HG02840 (cell line): Measurements from ENCODE around the gene TLL1.

Source experiments
- ATAC-seq: cut with Tn5 transposase; IDR thresholded peaks from one replicate; pipeline ENCODE4 v1.9.1; 2021; ENCODE audit warnings: mild to moderate bottlenecking, moderate library complexity, moderate number of reproducible peaks; ENCODE audit not compliant: unreplicated experiment, low FRiP score

Gene TLL1

DNA sequence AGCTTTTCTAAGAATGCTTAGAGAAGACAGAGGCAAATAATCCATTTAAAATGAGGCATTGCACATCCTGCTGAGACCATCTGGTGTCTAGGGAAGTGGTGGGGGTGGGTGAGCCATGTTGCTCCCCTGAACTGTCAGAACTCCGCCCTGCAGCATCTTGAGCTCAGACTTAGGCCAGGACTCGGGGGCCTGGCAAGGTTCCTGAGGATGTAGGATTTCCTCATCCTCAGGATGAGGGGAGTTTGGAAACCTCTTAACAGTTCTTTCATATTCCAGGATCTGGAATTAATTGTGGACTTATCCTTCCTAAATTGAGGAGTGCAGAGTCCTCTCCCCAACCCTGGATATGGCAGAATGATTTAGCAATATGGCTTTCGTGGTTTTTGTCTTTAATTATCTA lies 6.6 kb downstream of the TLL1 start:
- ATAC-seq = no peak

DNA sequence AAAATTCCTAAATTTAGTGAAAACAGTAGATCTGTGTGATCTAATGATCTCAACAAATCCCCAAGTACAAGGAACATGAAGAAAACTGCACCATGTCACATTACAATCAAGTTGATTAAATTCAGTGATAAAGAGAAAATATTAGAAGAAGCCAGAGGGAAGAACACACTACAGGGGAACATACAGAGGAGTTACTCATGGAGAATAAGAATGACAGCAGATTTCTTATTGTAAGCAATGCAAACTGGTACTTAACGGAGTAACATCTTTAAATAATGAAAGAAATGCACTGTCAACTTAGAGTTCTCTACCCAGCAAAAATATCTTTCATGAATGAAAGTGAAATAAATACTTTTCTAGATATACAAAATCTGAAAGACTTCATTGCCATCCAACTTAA lies 21.1 kb downstream of the TLL1 start:
- ATAC-seq = no peak

DNA sequence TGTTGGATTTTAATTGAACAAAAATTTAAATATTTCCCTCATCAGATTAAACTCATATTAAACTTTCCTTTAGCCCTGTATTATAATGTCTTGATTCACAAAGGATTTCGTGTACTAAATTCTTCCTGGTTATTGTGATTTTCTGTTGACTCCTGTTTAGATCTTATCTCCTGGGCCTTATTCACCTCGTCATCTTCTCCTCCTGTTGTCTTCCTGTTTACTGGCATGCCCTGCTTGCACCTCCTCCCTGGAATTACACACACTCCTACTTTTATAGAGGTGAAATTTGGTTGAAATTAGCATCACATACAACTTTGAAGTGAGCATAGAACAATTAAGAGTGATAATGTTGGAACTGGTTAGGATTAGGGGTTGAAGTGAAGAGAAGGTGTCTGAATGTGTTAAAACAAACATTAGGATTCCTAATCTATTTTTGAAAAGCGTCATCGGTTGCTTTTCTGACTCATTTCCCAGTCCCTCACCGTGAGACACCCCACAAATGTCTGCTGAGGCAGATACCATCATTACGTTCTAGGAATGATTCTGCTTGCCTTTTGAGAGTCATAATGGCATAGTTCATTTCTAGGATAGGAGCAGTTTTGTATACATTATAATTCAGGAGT lies 32.5 kb downstream of the TLL1 start:
- no peak for ATAC-seq

DNA sequence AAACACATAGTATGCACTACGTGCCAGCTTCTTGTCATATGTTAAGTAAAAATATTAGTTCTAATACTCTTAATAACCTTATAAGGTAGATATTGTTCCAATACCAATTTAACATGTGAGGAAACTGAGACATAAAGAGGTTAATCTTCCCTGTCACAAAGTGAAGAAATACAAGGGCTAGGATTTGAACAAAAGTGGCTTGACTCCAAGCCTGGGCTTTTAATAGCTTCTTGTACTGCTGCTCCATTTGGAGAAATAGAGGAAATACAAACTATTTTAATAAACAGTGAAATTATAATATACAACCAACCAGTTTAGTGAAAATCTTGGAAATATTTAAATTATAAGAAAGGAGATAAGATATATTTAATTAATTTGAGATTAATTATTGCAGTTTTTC lies 33.2 kb downstream of the TLL1 start:
- ATAC-seq = no peak

DNA sequence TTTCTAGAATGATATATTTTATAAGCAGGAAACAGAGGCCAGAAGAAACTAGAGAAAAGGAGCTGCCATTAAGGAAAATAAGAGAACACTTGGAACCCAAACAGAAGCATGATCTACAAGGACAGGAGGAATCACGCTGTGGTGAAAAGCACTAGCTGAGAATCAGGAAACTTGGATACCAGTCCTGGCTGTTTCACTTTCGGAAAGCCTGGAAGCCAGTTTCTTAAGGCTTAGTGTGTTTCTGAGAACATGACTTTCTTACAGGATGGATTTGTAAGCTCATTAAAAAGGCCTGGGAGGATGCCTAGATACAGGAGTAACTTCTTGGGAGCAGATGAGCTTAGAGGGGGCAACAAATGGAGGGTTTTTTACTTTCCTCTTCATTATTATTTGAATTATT lies 36.9 kb downstream of the TLL1 start:
- ATAC-seq = no peak

DNA sequence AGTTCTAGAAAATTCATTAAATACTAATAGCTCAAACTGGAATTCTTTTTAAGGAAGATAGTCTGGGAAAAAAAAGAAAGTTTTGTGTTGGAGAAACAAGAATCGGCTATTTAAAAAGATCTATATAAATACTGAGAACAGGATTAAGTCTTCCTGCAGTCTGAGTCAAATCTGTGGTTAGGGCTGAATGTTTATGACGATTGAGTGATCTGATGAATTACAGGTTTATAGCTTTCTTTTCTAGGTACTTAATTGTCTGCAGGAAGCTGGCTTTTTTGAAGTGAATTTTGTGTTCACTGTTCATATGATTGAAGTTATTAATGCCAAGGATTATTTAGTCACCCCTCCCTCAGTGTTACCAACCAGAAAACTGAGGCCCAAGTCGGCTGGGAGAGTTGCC lies 42.2 kb downstream of the TLL1 start:
- ATAC-seq = no peak

DNA sequence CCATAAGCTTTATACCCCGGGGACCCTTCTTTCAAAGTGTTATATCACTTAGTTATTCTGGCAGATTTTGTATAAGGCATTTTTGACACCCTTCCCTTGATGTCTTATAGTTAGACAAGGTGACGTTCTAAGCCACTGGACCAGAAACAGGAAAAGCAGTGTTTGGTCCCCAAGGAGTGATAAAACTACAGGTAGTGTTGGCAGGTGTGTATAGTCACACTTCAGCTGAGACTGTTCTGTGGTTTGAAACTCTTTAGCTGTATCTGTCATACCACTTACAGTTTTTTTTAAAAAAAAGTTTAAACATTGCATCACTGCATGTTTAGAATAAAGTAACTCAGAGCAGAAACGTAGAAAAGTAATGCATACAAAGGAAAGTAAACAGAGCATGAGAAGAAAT lies 48.5 kb downstream of the TLL1 start:
- ATAC-seq = no peak

DNA sequence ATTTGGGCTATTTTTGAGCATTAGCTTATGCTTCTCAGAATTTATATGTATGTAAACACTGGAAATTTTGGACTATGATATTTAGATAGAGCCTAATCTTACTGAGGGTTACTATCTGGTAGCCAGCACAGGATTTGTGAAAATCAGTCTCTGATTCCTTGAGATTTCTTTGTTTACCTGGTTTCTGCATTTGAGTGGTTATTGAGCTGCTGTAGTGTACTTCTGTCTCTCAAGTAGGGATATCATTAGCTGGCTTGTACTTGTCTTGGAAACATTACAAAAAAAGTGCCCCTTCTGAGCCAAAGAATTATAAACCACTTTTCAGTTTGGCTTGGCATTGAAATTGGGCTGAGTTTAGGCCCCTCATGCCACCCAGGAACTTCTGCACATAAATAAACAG lies 49.7 kb downstream of the TLL1 start:
- ATAC-seq = no peak

DNA sequence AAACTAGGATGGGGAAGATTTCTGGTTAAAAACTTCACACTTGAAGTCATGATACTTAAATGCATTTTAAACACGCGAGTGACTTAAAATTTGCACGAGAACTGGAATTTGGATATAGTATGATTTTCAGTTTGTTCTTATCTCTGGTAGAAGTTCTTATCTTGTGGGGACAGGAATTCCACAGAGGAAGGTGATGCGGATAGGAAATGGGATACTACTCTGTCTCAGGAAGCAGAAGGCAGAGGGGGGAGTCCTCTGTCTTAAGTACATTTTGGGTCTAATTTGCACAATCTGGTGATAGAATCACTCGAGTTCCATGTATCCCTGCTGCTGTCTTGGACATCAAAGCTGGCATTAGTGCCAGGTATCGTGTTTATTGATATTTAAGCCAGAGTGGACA lies 53.3 kb downstream of the TLL1 start:
- ATAC-seq = no peak

DNA sequence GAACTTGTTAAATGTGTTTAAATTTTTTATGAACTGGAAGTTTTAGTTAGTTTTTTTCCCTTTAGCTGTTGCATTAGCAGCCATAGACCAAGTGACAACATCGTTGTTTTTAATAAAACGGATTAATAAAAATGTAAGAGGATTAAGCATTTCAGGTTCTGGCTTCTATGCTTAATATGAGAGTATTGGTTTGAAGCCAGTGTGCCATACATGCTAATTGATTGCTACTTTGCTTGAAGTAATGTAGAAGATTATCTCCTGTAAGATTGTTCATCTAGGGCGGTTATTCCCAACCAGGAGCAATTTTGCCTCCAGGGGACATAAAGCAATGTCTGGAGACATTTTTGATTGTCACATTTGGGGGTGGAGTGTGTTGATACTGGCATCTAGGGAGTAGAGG lies 54.3 kb downstream of the TLL1 start:
- no peak for ATAC-seq

DNA sequence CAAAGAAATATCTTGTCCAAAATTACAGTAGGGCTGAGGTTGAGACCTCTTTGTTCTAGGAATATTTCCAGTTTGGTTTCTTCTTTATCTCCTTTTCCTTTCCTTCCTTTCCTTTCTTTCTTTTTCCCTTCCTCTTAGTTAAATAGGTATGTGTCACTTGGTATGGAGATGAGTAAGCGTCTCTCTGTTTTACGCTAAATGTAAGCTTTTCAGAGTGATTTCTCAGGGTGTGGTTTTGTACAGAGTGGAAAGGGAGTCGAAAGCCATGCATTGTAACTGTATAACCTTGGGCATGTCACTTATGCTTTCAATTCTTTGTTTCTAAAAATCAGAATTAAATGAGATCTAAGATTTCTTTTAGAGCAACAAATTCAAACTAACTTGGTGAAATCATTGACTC lies 54.8 kb downstream of the TLL1 start:
- no peak for ATAC-seq

DNA sequence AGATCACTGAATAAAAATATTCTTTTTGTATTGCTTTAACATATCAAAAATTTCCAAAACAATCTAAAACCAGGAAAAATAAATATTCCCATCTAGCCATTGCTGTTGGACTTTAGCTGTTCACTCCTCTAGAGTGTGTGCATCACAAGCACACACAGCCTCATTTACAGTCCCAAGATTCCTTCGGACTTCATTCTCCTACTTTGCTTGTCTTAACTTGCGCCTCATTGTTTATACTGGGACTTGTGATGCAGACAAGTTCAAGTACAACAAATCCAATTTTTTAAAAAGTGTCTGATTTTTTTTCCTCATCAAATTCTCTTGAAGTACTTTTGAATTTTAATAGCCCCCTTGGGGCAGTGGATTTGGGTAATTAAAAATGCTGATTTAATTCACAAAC lies 55.6 kb downstream of the TLL1 start:
- ATAC-seq = no peak

DNA sequence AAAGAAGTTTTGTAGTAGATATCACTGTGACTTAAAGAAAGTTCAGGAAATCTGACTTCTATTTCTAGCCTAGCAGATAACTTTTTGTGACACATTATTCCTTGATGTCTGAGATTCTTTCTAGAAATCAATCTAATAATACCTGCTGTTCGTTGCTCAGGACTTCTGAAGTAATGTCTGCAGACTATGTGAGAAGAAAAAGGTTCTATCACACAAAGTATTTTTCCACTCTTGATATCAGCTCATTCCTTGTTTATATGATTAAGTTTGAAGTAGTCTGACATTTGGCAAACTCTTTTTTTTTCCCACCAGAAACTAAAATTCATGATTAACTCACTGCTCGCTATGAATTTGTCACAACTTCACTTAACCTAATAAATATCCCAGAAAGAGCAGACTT lies 56.6 kb downstream of the TLL1 start:
- ATAC-seq = no peak

DNA sequence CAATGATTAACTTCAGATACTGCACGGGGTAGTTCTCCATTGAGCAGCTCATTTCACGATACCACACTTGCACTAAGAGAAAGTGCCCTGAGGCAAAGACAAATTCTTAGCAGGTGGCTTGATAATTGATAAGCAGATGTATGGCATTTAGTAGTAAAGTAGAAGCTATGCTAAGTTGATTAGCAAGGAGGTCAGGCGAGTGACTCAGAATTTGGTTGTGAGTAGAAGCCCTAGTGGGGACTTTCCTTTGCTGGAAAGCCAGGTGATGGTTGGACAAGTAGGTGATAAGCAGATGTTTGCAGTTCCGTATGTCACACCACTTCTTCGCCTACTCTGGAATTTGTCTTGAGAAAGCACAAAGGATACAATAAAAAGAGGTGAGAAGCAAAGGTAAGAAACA lies 58.7 kb downstream of the TLL1 start:
- ATAC-seq = no peak

DNA sequence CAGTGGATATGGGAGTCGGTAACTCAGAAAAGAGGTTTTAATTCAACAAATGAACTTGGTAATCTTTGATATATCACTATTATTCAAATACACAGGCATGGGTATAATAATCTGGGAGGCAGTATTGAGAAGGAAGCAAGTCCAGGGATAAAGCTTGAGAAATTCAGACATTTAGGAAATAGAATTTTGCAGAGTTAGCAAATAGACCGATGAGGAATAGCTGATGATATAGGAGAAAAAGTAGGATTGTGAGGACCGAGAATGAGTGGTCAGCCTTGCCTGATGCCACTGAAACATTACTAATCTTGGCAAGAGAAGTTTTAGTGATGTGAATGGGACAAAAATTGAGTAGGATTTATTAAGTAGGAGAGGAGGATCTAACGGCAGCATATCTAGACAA lies 71.9 kb downstream of the TLL1 start:
- ATAC-seq = no peak

DNA sequence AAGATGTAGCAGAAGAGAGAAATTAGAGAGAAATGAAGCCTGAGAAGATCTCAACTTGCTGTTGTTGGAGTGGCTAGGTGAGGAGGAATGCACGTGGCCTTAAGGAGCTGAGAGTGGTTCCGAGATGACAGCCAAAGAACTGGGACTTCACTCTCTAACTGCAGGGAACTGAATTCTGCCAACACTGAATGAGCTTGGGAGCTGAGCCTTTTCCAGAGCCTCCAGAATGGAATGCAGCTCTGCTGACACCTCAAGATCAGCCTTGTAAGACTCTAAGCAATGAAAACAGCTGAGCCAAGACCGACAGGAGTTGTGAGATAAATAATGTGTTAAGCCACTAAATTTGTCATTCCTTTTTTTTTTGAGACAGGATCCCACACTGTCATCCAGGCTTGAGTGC lies 73.0 kb downstream of the TLL1 start:
- ATAC-seq = no peak

DNA sequence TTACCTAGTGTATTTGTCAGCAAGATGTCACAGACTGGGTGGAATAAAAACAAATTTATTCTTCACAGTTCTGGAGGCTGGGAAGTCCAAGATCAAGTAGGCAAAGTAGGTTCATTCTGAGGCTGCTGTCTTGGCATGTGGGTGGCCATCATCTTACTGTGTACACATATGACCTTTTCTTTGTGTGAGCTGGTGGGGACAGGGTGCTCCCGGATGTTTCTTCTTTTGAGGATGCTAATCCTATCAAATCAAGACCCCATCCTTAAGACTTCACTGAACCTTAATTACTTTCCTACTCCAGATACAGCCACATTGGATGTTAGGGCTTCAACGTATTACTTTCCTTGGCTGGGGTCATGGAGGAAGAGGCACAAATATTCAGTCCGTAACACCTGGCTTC lies 74.0 kb downstream of the TLL1 start:
- no peak for ATAC-seq

DNA sequence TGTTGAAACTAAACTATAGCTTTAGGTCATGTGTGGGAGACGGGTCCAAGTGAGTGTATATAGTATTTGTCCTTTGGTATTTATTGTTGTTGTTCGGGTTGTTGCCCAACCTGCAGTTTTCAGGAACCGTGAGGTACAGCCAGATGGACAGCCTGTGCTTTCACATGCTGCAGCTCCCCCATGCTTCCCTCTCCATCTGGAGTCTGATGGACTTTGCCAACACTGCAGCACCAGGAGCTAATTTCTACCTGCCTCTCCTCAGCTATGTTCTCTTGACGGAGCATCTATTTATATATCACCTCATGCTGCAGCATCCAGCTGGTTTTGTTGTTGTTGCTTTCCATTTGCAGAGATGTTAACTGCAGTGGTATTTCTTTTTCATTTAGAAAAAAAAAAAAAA lies 80.1 kb downstream of the TLL1 start:
- ATAC-seq = no peak

DNA sequence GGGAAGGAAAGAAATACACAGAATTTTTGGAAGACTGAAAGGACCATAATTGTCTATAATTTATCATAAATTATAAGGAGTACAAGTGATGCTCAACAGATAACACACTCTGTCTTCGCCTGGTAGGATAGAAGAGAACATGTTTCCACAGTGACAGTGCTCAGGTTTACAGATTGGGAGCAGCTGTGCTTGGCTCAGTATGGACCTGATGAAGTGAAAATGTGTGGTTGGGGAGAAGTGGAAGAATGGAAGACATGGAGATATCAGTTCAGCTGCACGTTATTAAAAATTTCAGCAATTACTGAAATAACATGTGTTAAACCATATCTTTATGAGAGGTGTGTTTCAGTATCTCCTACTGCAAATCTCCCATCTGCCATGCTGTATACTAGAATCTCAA lies 90.6 kb downstream of the TLL1 start:
- no peak for ATAC-seq

DNA sequence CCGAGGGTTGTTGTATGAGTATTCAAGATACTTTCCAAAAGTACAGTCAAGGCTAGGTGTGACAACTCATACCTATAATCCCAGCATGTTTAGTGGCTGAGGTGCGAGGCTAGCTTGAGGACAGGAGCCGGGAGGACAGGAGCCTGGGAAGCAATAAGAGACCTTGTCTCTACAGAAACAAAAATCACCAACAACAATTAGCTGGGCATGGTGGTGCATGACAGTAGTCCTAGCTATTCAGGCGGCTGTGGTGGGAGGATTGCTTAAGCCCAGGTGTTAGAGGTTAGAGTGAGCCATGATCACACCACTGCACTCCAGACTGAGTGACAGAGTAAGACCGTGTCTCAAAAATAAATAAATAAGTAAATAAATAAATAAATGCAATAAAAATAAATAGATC lies 91.6 kb downstream of the TLL1 start:
- no peak for ATAC-seq

DNA sequence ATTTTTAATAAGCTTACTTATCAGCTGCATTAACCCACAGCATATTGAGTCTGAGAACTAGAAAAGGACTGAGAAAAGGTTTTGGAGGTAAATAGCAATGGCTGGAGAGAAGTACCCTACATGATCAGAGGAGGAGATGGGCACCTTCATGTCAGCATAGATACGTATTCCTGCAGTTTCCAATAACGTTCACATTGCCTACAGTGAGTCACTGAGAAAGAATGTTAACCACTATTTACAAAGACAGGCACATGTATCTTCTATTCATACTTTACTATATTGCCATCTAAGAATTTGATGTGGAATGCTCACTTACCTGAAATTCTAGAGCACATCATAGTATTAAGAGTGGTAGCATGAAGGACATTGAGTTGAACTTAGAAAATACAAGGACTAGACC lies 92.5 kb downstream of the TLL1 start:
- ATAC-seq = no peak

DNA sequence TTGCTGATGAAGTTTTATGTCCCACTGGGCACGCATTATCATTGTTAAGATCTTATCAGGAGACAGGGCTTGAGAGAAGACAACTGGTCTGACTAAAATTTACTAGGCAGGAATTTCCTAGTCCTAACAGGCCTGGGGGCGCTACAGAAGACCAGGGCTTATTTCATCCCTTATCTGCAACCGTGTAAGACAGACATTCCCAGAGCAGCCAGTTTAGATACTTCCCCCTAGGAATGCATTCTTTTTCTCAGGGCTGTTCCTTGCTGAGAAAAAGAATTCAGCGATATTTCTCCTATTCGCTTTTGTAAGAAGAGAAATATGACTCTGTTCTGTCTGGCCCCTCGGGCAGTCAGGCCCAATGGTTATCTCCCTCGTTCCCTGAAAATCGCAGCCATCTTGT lies 93.8 kb downstream of the TLL1 start:
- no peak for ATAC-seq

DNA sequence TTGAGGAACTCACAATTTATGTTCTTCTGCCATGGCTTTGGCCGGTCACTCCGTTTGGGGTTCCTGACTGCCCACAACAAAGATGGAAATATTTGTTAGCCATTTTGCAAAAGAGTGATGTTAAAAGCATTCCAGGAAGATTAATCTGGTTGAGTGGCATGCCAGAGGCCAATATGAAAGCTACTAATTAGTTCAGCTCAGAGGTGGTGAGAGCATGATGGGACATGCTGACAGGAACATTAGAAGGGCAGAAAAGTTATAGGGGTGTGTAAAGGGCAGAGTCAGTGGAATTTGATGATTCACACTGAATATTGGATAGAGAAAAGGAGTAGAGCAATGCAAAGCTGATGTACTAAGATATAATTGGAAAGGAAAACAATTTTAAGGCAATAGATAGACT lies 94.4 kb downstream of the TLL1 start:
- ATAC-seq = no peak
